HG03175 (cell line): Measurements from ENCODE around the gene UBP1.

ENCODE experiments used
- ATAC-seq: cut with Tn5 transposase; IDR thresholded peaks from one replicate; pipeline ENCODE4 v1.9.1; 2021; ENCODE audit warnings: mild to moderate bottlenecking, moderate library complexity; ENCODE audit not compliant: unreplicated experiment

Gene UBP1

DNA sequence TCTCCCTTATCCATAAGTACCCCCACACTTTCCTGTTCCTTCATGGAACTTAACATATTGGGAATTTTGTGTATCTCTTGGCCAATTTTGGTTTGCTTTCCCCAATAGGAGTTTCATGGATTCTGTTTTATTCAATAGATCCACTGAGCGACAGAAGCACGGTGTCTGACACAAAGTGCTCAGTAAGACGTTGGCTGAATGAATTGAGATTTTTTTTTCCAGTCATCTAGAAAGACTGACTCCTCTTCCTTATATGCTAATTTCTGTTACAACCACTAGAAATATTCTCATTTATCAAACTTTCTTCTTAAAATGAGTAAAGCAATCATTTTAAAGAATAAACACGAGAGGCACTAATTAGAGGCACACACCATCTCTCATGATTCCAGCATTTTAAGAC is 48.1 kb downstream of the UBP1 start:
- no peak for ATAC-seq

DNA sequence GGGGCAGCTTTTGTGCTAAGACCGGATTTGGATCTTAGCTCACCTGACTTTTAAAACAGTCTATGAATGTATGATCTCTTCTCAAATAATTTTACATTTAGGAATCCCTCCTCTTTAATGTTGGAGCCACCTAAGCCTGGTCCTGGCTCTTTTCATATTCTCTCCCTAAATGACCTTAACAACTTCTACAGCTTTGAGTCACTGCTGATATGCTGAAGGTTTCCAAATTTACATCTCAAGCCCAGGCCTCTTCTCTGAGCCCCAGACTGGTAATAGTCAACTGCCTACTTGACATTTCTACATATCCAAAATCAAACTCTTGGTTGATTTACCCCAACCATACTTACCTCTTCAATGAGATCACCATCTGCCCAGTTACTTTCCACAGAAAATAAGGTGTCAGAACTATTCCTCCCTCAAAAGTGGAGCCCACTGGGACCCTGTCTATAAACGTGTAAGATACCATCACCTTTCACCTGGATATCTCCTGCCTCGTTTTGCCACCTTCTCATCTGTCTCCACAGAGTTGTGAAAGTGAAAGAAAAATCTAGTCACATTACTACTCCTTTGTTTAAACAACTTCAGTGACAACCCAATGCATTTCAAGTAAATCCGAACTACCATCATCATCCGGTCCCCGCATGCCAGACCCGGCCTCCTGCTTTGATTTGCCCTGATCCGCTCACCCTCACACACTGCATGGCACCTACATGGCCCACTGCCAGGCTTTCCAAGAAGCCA is 48.8 kb downstream of the UBP1 start:
- no peak for ATAC-seq

DNA sequence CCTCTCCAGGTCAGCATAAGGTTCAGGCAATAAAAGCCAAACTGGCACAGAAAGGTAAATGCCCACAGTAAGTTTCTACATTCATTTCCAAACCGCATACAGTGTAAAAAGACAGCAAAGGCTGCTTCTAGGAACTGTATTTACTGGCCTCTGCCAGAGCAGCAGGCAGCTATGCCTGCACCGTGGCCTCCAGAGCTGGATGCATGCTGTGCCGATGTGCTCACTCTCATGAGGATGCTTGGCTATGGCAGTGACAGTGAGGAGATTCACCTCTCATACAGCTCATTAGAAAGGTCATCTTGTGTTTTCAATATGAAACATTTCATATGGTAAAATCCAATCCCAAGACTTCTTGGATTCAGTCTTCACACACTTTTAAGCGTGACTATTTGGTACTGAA is 50.3 kb downstream of the UBP1 start:
- no peak for ATAC-seq

- ATAC-seq = no peak
These were observed 51.7 kb downstream of the UBP1 start for GRCh38 chr3:33388374-33389100.

GRCh38 chr3:33386631-33387030 is 53.6 kb downstream of the UBP1 start:
- no peak for ATAC-seq

GRCh38 chr3:33385423-33385822 is 54.8 kb downstream of the UBP1 start:
- ATAC-seq = no peak

DNA sequence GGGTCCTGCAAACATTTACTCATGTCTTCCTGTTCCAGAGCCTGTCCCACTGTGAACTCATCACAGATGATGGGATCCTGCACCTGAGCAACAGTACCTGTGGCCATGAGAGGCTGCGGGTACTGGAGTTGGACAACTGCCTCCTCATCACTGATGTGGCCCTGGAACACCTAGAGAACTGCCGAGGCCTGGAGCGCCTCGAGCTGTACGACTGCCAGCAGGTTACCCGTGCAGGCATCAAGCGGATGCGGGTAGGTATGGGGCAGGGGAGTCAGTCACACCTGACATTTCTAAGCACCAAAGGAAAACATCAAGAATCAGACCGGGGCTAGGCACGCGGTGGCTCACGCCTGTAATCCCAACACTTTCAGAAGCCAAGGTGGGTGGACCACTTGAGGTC is 56.3 kb downstream of the UBP1 start:
- no peak for ATAC-seq

DNA sequence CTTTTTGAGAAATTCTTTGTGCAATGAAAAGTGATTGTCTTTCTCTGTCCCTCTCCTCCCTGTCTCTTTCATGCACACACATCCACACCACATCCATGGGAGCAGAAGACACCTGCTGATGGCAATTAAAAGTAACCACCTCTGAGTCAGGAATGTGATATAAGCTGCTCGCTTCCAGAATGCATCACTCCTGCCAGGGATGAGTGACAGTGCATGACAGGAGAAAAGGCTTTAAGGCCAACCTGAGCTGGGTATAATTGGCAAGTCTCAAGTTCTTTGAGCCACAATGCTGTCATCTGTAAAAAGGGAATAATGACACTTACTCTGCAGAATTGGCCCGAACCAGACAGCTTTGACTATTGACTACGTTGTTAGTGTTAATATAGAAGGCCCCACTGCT is 59.6 kb downstream of the UBP1 start:
- ATAC-seq = no peak

DNA sequence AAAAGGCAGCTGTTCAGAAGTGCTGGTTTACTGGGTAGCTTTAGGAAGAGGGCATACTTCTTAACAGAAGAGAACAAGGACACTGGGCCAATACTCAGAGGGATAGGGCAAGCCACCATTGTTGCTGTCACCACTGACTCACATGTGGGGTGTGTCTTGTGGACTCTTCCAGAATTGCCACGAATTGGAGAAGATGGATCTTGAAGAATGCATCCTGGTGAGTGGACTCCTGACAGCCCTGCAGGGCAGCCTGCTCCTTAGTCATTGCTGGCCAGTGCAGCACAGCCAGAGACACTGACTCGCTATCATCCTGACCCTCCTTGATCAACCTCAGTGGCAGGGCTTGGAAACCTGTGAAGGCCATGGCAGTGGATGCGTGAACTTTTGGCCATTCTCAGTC is 62.3 kb downstream of the UBP1 start:
- ATAC-seq = no peak

- ATAC-seq = no peak
These were observed 62.7 kb downstream of the UBP1 start for GRCh38 chr3:33377489-33377888.

DNA sequence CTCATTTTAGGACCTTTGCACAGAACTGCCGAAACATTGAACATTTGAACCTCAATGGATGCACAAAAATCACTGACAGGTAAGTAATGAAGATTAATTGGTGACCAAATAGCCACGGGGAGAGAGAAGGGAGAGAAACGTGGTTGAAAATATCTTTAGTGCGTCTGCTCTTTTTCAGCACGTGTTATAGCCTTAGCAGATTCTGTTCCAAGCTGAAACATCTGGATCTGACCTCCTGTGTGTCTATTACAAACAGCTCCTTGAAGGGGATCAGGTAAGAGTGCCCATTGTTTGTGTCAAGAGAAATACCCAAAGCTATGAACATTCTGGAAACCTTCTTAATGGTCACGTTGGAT is 67.1 kb downstream of the UBP1 start:
- ATAC-seq = no peak

DNA sequence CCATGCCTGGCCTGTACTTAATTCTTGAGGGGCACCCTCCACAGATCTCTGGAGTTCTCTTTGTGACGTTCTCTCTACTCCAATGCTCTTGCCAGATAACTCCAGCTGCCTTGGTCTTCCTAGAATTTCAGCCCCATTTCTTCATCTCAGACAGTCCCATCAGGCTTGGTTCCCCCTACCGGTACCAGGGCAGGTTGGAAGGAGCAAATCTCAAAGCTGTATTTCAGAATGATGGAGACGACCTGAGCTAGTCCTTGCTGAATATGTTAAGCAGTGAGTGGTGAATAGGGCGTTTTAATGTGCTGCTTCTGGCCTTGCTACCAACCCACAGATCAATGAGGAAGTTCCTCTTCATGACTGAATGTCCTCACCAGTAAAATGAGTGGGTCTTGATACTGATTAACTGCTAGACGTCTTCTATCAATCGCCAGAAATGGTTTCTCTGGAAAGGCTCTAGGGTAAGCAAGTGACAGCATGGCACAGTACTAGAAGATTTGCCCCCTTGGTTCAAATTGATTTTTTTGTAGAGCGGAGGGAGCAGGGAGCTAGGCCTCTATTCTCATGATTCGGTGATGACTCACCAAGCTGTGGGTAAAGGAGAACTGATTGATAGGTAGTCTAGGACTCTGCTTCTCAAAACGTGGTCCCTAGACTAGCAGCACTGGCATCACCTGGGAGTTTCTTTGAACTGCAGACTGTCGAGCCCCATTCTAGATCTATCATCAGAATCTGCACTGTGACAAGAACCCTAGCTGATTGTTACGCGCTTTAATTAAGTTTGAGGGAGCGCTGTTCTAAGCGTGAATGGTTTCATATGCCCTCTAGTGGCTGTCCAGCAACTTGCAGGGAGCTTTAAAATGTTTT is 67.8 kb downstream of the UBP1 start:
- peak; percentile 73 for ATAC-seq

DNA sequence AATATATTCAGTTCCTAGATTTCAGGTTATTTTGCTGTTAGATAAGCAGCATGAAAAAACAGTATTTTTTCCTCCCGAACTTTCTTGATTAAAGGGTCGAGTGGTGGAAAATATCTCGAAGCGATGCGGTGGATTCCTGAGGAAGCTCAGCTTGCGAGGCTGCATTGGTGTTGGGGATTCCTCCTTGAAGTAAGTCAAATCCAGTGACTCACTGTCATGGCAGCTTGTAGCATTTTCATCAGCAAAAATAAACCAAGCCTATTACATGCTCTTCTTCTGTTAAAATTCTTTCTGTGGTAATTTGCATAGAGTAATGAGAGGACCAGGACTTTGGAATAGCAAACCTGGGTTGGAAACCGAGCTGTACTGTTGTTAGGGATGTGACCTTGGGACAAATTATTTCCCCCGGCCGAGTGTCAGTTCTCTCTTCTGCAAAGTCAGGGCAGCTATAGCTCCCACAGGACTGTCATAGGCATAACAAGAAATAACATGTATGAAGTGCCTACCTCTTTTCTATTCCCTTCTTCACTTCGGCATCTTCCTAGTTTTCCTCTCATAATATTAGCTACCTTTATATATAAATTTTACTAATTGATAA is 75.6 kb downstream of the UBP1 start:
- no peak for ATAC-seq

GRCh38 chr3:33364060-33364459 is 76.1 kb downstream of the UBP1 start:
- no peak for ATAC-seq

DNA sequence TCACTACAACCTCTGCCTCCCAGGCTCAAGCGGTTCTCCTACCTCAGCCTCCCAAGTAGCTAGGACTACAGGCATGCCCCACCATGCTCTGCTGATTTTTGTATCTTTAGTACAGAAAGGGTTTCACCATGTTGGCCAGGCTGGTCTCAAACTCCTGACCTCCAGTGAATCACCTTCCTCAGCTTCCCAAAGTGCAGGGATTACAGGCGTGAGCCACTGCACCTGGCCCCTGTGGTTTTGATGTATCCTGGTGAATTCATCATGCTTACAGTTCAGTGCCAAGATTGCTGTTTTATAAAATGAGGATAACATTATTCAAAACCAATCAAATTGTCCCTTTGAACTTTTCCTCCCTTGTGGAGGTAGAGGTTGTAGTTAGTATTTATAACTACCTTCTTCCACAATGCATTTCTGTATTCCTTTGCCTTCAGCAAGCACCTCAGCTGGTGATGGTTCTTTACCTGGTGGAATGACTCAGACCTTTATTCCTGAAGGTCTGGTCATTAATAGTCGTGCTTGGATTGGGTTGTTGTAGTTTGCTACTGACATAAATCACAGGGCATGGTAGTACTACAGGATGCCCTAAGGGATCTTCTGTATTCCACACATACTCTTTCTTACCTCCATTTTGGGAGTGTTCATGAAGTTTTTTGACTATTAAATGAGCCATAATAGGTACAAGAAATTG is 76.9 kb downstream of the UBP1 start:
- no peak for ATAC-seq

DNA sequence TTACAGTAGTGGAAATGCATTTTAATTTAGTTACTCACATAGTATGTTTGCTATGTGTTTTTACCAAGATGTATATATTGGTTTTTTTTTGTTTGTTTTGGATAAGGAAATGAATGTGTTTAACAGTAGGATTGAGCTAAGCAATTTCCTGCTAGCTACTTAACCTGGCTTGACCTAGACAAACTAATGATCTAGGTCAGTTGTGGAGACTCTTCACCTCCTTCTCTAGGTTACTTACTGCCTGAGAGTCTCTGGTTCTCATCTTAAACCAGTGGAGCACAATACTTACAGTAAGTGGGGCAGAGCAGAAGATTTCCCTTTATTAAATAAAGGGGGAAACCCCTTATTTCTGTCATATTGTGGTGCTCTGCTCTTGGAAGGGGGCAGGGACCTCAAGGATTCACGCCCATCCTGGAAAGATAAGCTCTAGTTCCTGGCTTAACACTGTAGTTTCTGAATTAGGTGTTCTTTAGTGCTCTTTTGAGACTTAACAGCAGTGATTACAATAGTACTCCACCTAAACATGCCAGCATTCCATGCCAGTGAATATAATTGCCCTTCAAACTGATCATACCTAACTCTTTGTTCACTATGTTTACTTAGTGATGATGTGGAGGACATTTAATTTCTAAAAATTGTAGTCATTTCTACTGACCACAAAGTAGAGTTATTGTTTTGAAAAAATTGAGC is 79.9 kb downstream of the UBP1 start:
- no peak for ATAC-seq

DNA sequence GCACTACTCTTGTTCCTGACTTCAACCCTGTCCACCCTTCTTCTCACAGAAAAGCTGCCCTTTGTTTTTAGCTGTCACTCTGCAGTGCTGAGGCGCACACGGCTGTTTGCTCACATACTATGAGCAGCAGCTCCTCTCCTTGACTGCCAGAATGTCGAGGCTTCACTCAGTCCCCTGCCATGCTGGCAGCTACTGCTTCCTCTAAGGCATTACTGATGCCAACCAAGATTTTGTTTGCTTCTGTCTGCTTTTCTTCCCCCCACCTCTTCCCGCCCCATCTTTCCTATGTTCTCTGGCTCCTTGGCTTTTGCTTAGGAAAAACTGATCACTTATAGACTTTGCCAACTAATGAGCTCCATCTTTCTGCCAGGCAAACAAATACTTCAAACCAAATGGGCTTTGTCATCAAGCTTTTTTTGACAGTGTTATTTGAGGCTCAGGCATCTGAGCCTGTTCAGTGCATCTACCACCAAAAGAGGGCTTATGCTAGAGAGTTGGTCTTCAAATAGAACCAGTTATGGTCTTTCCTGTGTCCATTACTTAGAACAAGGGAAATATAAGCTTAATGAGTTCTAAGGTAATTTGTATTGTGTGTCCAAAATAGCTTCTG is 81.9 kb downstream of the UBP1 start:
- ATAC-seq = no peak

- ATAC-seq = no peak
These were observed 84.6 kb downstream of the UBP1 start for GRCh38 chr3:33355611-33356010.

- ATAC-seq = no peak
These were observed 100.4 kb downstream of the UBP1 start for GRCh38 chr3:33339758-33340157.
